Glomerular visceral epithelial cell (primary cell): ENCODE results near the gene RASEF.
A peak's percentile ranks its signal among the peaks of the same experiment; 100 is the strongest.

Experiments used
- DNase-seq: peaks from one replicate; pipeline ENCODE4 v3.0.0-alpha.2; 2016; ENCODE audit errors: extremely low spot score

Gene RASEF

DNA sequence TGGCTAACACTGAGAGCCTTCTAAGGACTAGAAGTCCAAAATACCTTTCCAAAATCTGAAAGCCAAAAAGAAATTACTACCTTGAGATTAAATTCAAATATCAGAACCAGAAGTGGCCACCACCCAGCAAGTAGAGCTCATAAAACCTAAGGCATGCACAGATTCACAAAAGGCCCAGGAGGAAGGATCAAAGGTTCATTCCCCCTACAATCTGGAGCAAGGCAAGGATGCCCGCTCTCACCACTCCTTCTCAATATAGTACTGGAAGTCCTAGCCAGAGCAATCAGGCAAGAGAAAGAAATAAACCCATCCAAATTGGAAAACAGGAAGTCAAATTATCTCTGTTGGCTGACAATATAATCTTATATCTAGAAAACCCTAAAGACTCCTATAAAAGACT, 6.0 kb downstream of the RASEF start:
- DNase-seq, result no peak

DNA sequence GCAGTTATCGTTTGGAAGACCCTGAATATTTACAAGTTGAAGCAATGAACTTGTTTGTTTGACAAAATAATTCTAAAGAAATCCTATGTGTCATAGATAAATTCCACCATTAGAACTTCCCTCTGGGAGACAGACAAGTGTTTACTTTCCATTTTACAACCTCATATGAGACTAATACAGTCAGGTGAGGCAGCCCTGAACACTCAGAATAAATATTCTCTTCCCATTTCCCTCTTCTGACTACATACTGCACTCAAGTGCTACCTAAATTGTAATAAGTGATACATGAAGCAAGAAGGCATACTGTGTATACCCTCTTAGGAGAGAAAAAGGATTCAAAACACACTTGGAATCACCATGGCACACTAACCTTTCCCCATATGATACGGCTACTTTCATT, 6.8 kb downstream of the RASEF start:
- no peak for DNase-seq

DNA sequence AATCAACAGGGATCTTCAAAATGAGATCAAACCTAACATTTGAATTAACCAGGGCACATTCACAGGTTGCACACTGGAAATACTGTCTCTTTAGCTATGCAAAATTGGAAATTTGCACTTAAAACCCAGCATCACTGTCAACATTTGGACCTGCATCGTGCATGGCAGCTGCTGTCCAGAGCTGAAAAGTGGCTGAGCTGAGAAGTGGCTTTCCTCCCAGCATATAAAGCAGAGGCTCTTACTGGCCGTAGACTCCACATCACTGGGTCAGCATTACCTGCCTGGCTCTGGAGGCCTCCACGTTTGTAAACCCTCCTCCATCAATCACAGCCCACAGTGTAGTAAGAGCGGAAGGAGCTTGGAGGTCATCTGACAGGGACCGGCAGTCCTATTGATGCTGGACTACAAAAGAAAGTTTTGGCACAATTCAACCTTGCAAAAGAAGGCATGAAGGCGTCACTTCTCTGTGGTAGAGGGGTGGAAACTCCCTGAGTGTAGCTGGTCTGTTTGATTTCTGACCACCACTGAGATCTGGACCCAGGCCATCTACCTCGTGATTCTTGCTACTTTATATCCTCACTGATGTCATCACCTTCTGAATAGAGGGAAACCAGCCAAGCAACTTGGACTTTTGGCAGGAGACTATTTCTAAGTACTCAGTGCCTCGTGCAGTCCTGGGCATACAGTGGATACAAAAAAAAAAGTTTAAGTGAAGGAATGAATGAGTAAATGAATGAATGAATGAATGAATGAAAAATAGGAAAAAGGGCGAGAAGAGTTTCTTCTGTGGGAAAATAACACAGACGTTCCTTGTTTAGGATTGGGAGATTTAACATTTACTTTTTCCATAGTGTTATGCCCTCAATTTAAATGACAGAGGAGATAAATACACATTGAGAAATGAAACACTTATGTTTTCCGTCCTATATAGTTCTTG, 14.8 kb downstream of the RASEF start:
- peak; percentile 95 for DNase-seq

DNA sequence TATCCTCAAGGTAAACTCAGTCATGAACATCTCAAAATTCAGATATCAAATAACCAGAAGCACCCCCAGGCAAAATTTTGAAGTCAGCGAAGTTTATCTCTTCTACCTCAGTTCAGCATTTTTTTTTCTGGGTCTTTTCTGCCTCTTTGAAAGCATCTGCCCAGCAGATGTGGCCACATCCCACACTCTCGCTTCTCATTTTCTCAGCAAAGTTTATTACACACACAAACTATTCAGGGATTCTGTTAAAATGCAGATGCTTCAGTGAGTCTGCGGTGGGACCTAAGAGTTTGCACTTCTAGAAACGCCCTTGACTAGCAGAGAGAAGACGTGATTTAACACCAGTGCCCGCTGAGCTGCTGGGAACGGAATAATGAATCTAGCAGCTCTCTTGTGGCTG, 19.3 kb downstream of the RASEF start:
- no peak for DNase-seq

DNA sequence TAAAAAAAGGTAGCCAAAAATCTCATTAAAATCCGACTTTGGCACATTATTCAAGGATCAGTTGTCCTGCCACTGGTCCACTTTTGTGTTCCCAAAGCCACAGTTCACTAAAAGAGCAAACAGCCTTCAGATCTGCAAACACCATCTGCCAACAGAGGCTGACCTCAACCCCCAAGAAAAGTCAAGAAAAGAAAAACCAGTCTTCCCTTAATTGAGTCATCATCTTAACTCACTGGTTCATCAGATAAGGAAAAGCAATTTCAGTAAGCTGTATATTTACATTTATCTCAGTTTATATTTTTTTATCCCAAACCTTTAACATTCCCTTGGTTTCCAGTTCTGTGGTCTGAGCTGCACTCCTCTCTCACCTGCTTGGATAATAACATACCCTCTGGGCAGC, 21.2 kb downstream of the RASEF start:
- DNase-seq, result no peak

DNA sequence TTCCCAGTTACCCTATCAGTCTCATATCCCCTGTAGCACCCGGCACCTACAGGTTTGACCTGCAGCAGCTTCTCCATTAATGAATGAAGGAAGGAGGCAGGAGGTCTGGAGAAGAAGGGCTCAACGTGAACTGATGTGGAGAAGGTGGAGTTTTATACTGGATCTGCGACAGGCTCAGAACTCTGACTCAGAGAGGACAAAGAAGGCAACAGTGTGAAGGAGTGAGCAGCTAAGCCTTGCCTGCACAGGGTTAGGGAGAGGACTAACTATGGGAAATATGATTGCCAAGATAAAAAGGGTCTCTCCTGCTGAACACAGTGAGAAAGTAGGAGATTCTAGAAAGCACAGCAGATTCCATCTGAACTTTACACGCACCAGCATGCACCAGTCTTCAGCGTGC, 23.6 kb downstream of the RASEF start:
- no peak for DNase-seq

DNA sequence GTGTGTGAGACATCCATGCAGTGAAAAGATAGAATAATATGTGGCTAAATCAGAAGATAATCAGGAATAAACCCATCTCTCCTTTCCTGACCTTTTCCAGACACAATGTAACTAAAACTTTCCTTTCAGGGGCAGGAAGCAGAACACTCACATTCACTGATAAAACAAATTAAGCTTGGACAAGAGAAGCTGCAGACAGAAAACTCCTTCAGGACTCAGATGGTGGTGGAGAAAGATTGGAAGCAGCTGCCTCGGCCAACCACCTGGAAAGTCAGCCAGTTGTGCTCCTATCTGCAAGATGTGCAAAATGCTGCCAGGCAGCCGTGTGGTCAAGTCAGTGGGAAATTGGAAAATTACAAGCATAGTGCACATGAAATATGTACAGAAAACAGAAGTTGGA, 26.9 kb downstream of the RASEF start:
- no peak for DNase-seq

DNA sequence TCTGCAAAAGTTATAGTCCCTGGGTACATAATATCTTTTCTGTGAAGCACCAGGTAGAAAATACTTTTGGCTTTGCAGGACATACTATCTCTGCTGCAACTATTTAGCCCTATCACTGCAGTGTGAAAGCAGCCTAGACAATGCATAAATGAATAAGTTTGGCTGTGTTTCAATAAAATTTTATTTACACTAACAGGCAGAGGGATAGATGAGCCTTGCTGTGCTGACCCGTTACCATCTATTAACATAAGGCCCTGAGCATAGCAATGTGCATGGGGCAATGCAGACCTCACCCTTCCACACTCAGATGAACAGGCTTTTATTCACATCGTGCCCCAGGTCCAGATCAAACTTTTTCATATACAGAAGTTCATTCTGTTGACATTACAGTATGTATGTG, 27.8 kb downstream of the RASEF start:
- no peak for DNase-seq

DNA sequence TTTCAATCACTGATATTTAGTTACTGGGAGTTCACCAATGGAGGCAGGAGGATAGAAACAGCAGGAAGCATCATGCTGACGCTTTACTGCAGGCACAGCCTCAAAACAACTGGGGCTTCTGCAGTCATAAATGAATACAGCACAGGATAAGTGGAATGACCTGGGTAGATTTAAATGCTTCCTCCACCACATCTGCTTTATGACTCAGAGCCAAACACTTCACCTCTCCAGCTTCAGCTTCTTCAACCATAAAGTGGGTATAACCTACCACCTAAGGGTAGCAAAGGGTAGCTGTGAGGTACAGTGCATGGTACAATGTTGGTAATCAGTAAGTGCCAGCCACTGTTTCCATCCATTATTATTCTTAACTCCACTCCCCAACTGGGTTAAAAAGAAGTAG, 28.4 kb downstream of the RASEF start:
- peak; percentile 84 for DNase-seq

DNA sequence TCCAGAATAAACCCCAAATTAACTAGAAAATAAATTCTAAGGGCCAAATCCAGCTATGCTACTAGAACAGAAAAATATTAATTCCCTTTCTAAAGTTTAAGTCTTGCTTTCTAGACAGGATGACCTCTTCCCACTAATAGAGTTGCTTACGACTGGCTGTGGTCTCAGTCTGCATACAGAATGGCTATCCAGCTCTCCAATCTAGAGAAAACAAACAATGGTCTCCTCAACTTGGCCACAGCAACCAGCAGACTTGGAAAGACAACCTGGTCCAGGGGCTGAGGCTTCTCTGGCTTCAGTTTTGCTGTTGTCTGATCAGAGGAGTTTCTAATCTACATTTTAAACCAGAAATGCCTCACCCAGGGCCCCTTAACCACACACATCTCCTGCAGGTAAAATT, 28.9 kb downstream of the RASEF start:
- DNase-seq, result peak; percentile 13

DNA sequence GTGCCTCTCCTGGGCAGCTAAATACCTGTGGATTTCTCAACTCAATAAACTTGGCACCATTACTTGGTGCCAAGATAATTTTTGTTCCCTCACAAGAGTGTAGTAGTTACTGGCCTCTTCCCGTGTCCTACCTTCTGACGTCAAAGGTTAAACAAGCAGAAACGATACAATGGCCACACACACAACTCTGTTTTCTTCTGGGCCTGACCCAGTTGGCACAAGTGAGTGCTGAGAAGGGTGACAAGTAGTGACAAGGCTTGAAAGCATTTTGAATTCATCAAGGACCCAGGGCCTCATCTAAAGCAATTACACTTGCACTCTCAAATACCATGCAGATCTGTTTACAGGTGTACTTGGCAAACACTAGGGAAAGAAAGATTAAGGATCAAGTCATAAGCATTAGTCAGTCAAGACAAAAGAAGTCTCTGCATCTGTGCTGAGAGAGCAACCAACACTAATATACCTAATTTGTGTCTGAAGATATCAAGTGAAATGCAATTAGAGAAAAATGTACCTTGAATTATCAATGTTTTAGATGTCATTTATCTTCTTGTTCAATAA, 30.8 kb downstream of the RASEF start:
- DNase-seq, result no peak

DNA sequence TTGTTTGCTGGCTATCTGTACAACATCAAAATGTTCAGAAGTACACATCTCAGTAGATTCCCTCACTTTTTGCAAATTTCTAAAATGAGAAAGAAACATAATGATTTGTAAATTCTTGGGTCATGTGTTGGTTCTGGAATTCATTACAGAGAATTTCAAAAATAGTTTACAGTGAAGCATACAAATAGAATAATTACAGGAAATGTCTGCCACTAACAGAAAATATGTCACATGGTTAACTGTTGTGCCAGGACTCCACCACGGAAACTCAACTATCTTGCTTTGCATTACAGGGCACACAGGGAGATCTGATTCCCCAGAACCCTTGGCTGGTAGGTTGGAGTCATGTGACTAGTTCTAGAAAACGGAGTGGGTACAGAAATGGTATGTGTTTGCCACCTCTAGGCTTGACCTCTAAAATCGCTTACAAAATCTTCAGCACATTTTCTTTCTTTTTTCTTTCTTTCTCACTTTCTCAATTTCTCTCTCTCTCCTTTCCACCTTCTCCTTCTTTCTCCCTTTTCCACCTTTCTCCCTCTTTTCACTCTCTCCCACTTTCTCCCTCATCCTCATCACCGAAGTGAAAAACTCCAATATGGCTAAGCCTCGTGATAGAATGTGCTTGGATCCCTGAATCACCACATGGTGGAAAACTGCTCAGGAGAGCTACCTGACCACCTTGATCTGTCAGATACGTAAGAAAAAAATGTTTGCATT, 32.4 kb downstream of the RASEF start:
- no peak for DNase-seq

DNA sequence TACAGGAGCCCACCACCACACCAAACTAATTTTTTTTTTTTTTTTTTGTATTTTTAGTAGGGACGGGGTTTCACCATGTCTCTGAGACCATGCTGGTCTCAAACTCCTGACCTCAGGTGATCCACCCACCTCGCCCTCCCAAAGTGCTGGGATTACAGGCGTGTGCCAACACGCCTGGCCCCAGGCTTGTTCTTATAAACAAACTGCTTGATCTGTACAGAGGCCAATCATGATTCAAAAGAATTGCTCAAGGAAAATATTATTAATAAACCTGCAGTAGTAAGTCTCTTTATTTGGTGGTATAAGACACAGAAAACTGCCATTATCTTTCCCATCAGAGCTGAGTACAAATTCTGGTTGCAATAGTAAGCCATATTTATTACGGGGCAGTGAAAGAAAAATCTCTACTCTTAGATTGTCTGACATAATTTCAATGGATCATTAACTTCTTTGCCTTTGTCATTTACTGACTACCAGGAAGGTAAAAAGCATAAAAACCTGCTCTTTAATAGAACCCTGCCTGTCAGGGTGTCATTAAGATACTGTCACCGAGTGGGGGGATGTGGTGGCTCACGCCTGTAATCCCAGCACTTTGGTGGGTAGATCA, 33.3 kb downstream of the RASEF start:
- DNase-seq, result no peak

DNA sequence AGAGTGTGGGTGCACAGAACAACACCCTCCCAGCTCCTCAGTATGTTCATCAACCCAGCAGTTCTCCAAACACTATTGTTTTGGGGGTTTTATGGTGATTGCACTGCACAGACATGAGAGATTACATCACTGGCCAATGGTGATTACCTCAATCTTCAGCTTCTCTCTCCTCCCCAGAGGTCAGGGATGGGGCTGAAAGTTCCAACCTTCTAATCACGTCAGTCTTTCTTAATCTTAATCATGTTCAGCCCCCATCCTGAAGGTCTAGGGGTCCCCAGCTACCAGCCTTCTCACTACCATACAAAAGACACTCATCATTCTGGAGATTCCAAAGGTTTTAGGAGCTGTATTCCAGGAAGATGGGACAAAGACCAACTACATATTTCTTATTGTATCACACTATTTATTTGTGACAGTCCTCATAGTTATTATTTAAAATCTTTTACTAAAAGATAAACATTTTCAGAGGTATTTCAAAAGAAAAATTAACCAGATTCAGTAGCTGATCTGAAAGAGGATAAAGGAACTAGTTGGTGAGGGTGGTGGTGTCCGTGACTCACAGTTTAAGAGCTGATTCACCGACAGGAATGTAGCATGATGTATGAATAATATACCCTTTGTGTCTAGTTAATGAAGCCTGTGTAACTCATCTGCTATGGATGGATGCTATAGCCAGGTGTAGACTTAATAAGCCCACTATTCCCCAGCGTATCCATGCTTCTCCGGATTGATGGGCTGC, 35.6 kb downstream of the RASEF start:
- DNase-seq, result peak; percentile 89

DNA sequence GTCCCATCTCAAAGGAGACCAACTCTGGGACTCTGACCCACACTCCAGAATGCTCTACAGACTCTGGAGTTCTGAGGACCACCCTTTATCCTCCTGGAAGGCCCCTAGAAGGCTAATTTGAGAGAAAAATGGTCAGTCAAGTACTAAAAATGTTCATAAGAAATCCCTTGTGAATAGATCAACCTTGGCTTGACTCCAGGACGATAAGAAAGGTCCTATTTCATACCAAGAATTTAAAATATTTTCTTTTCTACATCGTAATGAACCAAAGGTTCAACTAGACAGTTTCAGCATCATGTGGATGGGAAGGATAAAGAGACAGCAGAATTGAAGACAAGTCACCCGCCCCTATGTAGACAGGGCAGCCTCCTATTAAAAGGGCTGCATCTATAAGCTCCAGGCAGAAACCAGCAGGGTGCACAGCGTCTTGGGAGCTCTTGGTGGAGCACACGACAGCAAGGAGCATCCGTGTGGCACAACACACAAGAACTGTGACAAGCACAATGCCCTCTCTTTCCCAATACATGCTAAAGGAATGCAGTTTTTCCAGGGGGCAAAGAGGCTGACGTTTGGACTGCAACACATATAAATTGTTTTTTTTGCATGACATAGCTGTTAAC, 38.3 kb downstream of the RASEF start:
- no peak for DNase-seq

DNA sequence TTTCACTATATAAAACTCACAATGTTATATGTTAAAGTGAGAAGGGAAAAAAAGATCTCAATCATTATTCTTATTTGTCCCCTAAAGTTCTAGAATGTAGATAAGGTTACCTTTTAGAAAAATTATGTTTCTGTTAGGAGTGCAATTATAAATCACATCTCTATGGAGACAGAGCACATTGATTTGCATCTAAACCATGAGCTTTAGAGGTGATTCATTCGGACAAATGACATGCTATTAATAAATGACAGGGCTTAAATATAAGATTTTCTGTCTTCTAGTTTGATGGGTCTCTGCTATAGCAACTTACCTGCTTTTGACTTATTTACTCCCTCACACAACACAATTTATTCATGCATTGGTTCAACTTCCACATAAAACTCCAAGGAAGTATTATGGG, 39.8 kb downstream of the RASEF start:
- DNase-seq, result no peak

DNA sequence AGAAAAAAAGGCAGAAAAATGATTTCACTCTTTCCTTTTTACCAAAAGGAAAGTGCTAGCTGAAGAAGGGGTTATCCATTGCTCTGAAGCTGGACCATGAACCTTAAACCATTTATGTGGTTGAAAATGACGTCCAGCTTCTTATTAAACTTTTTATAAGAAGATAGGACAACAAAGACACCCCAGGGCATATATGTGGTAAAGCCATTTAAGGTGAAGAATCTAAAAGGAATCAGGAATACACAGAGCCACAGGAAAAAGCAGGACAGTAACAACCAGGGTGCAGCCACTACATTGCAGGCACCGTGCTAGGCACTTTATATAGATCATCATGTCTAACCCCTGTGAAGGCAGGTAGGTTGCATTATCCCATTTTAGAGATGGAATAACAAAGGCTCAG, 42.1 kb downstream of the RASEF start:
- no peak for DNase-seq

DNA sequence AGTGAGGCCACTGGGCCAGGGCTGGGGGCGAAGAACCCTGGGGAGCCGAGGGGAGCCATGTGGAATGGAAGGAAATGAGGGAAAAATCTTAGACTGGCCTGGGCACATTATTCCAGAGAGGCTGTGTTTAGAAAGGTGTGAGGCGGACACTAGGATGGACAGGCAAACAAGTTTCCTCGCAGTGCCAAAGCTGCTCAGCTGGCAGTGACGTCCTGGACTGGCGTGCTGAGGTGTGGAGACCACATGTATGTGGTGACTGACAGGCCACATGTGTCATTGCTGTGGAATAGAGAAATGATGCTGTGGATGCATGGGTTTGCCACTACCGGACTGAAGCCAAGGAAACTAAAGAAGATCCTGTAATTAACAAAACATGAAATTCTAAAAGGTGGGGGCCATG, 42.6 kb downstream of the RASEF start:
- DNase-seq, result no peak

DNA sequence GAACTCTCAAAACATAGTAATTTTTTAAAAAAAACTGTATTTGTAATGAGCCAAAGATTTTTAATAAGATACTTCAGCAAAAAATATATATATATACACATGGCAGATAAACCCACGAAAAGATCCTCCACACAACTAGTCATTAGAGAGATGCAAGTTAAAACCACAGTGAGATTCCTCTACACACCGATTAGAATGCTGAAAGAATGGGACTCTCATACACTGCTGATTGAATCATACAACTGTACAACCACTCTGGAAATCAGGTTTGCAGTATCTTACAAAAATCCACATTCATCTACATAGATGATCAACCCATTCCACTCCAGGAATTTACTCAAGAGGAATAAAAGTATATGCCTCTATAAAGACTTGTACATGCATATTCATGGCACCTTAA, 43.7 kb downstream of the RASEF start:
- no peak for DNase-seq

DNA sequence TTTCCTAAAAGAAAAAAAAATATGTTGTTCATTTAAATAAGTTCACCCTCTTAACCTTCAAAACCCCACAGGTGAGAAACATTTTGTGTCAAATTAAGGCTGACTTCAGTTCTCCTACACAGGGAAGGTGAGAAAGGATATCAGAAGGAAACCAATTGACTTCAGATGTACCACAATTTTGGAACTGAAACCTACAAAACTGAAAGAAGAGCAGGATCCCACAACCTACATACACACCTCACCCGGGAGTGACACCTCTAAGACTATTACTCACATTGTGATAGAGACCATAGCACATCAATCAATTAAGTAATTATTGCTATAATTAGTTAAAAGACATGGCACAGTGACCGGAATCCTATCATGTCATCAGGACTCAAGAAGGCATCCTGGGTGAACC, 47.0 kb downstream of the RASEF start:
- DNase-seq, result no peak

DNA sequence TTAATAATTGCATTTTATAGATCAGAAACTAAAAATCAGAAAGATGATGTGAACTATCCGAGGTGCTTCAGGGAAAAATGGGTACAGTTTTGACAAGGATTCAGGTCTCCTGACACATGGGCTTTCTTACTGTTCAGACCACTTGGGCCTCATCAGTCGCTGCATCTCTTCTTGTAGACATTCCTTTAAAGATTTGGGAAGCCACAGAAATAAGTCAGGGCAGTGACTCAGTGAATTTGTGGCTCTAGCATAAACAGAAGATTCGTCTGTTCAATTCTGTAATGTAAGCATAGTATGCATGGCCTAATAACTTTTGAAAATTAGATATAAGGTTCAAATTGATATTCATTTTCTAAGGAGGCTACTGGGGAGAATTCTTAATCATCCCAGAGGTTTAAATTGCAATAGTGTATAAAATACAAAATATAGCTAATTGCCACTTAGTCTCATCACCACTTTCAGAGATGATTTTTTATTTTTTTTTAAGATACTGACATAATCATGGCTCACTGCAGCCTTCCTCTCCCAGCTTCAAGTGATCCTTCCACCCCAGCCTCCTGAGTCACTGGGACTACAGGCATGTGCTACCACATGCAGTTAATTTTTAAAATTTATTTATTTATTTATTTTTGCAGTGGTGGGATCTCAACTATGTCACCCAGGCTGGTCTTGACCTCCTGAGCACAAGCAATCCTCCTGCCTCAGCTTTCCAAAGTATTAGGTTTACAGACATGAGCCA, 48.9 kb downstream of the RASEF start:
- DNase-seq, result peak; percentile 59
